ENCODE data around the gene SNRNP27. TPM values are rescaled to one million over a fixed set of nuclear protein-coding genes. Genes with fewer than 3 reads are reported as not detected.
A peak's percentile ranks its signal among the peaks of the same experiment; 100 is the strongest.
"Not testable (repeated sequence)": the region's sequence is repeated elsewhere in the genome, so short reads cannot be mapped to it uniquely, and the experiment has no call there.

Gene SNRNP27
- total and polyA plus RNA-seq, 9 donors: 62.6 to 73.9 (median 69.7) TPM

DNA sequence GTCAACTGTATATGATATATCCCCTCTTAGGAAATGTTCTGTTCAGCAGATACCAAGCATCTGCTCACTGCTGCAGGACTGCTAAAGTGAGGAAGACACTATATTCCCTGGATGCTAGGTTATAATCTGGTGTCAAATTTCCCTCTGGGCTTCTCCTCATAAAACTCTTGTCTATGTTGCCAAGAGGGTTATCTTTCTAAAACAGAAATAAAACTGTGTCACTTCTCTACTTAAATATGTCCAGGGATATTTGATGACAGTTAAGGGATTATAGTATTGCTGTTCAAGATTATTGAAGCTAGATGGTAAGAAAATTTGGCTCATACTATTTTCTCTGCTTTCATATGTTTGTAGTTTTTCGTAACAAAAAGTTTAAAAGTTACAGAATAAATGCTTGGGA, 30.5 kb upstream of the SNRNP27 start:
- H3K27me3 ChIP-seq (ENCODE audit: control insufficient read depth, insufficient read depth, low read length): no peaks in the 10 kb centered on the region
- DNase-seq: no peak
- H3K36me3 ChIP-seq (ENCODE audit: control insufficient read depth, insufficient read depth, low read length): peaks cover 30% of the 10 kb centered on the region
- H3K9me3 ChIP-seq (replicated peaks; ENCODE audit: control insufficient read depth, low read depth, low read length): no peaks in the 10 kb centered on the region
- no CpG with 5 or more reads among the region's 1 CpG for WGBS (ENCODE audit: insufficient coverage)
- no peak overlapping the region for H3K27ac ChIP-seq (ENCODE audit: low read length)
- no peak overlapping the region for H3K4me3 ChIP-seq (ENCODE audit: low read length)
- no peaks in the 10 kb centered on the region for H3K4me1 ChIP-seq (ENCODE audit: control insufficient read depth, insufficient read depth, low read length)

DNA sequence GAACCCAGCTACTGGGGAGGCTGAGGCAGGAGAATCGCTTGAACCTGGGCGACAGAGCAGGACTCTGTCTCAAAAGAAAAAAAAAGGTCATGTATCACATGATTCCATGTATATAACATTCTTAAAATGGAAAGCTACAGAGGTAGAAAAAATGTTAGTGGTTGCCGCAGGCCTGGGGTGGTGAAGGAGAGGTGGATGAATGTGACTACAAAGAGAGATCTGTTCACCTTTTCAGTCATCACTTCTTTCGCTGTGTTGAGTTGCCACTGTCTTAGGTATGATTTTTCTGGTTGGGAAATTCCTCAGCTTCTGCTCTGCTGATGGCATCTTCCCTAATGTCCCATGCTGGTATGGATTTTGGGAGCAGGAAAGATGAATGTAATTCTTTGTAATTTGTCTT, 5.3 kb upstream of the SNRNP27 start:
- Histone ChIP-seq H3K27ac (ENCODE audit: low read length) (no peak overlapping the region), H3K9me3 (replicated peaks; ENCODE audit: control insufficient read depth, low read depth, low read length) (peaks cover 3% of the 10 kb centered on the region), H3K4me3 (ENCODE audit: low read length) (no peak overlapping the region), H3K36me3 (ENCODE audit: control insufficient read depth, insufficient read depth, low read length) (no peaks in the 10 kb centered on the region), H3K4me1 (ENCODE audit: control insufficient read depth, insufficient read depth, low read length) (peaks cover 2% of the 10 kb centered on the region), H3K27me3 (ENCODE audit: control insufficient read depth, insufficient read depth, low read length) (no peaks in the 10 kb centered on the region)
- 80% methylated on average over 2 of the region's 4 CpGs for WGBS (ENCODE audit: insufficient coverage)
- DNase-seq: no peak

DNA sequence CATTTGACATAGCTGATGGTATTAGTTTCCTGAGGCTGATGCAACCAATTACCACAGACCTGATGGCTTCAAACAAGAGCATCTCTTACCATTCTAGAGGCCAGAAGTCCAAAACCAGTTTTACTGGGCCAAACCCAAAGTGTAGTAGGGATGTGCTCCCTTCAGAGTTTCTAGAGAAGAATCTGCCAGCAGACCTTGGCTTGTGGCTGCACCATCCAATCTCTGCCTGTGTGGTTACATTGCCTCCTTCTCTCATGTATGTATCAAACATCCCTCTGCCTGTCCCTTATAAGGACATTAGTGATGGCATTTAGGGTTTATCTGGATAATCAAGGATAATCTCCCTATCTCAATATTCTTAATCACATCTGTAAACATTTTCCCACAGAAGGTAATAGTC, 4.5 kb upstream of the SNRNP27 start:
- Histone ChIP-seq H3K27ac (ENCODE audit: low read length) (no peak overlapping the region), H3K9me3 (replicated peaks; ENCODE audit: control insufficient read depth, low read depth, low read length) (peaks cover 3% of the 10 kb centered on the region), H3K36me3 (ENCODE audit: control insufficient read depth, insufficient read depth, low read length) (no peaks in the 10 kb centered on the region), H3K27me3 (ENCODE audit: control insufficient read depth, insufficient read depth, low read length) (no peaks in the 10 kb centered on the region), H3K4me1 (ENCODE audit: control insufficient read depth, insufficient read depth, low read length) (peaks cover 2% of the 10 kb centered on the region), H3K4me3 (ENCODE audit: low read length) (no peak overlapping the region)
- no peak for DNase-seq

DNA sequence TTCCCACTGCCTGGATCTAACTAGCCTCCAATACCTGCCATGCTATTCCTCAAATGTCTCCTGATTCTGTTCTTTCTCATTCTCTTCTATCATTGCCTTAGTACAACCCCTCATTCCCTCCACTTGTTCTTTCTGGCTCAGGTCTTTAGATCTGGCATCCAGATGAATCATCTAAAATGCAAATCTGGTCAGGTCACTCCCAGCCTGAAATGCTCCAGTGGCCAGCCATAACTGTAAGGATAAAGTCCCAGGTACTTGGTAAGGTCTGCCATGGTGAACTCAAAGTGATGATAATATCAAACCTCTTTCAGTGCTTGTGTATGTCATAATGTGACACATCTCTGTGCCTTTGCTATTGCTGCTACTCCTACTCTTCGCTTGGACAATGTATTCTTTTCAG, 2.9 kb upstream of the SNRNP27 start:
- peaks cover 6% of the 10 kb centered on the region for H3K4me1 ChIP-seq (ENCODE audit: control insufficient read depth, insufficient read depth, low read length)
- no peak overlapping the region for H3K27ac ChIP-seq (ENCODE audit: low read length)
- no peaks in the 10 kb centered on the region for H3K36me3 ChIP-seq (ENCODE audit: control insufficient read depth, insufficient read depth, low read length)
- no CpG with 5 or more reads among the region's 1 CpG for WGBS (ENCODE audit: insufficient coverage)
- no peak for DNase-seq
- peaks cover 3% of the 10 kb centered on the region for H3K9me3 ChIP-seq (replicated peaks; ENCODE audit: control insufficient read depth, low read depth, low read length)
- no peak overlapping the region for H3K4me3 ChIP-seq (ENCODE audit: low read length)
- no peaks in the 10 kb centered on the region for H3K27me3 ChIP-seq (ENCODE audit: control insufficient read depth, insufficient read depth, low read length)

DNA sequence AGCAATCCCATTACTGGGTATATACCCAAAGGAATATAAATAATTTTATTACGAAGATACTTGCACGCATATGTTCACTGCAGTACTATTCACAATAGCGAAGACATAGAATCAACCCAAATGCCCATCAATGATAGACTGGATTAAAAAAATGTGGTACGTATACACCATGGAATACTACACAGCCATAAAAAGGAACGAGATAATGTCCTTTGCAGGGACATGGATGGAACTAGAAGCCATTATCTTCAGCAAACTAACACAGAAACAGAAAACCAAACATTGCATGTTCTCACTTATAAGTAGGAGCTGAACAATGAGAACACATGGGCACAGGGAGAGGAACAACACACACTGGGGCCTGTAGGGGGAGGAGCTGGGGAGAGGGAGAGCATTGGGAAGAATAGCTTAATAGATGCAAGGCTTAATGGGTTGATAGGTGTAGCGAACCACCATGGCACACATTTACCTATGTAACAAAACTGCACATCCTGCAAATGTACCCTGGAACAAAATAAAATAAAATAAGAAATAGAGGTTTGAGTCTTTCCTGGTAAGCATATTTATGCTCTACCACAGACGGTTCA, 825 bp upstream of the SNRNP27 start:
- not testable (repeated sequence) for H3K27me3 ChIP-seq (ENCODE audit: control insufficient read depth, insufficient read depth, low read length); H3K27ac ChIP-seq (ENCODE audit: low read length); H3K4me3 ChIP-seq (ENCODE audit: low read length); H3K36me3 ChIP-seq (ENCODE audit: control insufficient read depth, insufficient read depth, low read length); H3K9me3 ChIP-seq (replicated peaks; ENCODE audit: control insufficient read depth, low read depth, low read length); DNase-seq; H3K4me1 ChIP-seq (ENCODE audit: control insufficient read depth, insufficient read depth, low read length)
- WGBS (ENCODE audit: insufficient coverage): no CpG with 5 or more reads among the region's 7 CpGs

DNA sequence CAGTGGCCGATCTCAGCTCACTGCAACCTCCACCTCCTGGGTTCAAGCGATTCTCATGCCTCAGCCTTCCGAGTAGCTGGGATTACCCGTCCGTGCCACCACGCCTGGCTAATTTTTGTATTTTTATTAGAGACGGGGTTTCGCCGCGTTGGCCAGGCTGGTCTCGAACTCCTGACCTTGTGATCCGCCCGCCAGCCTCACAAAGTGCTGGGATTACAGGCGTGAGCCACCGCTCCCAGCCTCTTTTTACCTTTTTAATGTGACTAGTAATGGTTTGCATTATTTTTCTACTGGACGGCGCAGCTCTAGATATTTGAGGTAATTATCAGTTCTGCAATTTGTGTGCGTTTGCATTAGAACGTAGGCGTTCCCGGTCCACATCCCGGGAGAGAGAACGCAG, 981 bp downstream of the SNRNP27 start:
- peak overlapping the region; percentile 87 for H3K4me3 ChIP-seq (ENCODE audit: low read length)
- peaks cover 13% of the 10 kb centered on the region for H3K36me3 ChIP-seq (ENCODE audit: control insufficient read depth, insufficient read depth, low read length)
- not testable (repeated sequence) for H3K9me3 ChIP-seq (replicated peaks; ENCODE audit: control insufficient read depth, low read depth, low read length); DNase-seq; H3K27ac ChIP-seq (ENCODE audit: low read length); H3K27me3 ChIP-seq (ENCODE audit: control insufficient read depth, insufficient read depth, low read length); H3K4me1 ChIP-seq (ENCODE audit: control insufficient read depth, insufficient read depth, low read length)
- 50% methylated on average over 12 of the region's 23 CpGs for WGBS (ENCODE audit: insufficient coverage)

DNA sequence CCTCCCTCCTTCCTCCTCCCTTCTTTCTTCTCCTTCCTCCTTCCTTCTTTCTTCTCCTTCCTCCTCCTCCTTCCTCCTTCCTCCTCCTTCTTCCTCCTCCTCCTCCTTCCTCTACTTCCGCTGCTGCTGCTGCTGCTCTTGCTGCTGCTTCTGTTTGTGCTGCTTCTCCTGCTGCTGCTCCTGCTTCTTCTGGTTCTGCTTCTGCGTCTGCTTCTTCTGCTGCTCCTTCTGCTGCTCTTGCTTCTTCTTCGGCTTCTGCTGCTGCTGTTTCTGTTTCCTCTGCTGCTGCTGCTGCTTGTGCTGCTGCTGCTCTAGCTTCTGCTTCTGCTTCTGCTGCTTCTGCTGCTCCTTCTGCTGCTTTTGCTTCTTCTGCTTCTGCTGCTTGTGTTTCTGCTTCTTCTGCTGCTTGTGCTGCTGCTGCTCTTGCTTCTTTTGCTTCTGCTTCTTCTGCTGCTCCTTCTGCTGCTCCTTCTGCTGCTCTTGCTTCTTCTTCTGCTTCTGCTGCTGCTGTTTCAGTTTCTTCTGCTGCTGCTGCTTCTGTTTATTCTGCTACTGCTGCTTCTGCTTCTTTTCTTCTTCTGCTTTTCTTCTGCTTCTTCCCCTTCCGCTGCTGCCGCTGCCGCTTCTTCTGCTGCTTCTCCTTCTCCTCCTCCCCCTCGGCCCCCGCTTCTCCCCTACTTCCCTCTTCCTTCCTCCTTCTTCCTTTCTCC, 8.6 kb downstream of the SNRNP27 start:
- H3K4me3 ChIP-seq (ENCODE audit: low read length): no peak overlapping the region
- H3K27me3 ChIP-seq (ENCODE audit: control insufficient read depth, insufficient read depth, low read length): no peaks in the 10 kb centered on the region
- H3K36me3 ChIP-seq (ENCODE audit: control insufficient read depth, insufficient read depth, low read length): peaks cover 37% of the 10 kb centered on the region
- H3K9me3 ChIP-seq (replicated peaks; ENCODE audit: control insufficient read depth, low read depth, low read length): no peaks in the 10 kb centered on the region
- 85% methylated on average over 6 of the region's 8 CpGs for WGBS (ENCODE audit: insufficient coverage)
- no peak for DNase-seq
- no peaks in the 10 kb centered on the region for H3K4me1 ChIP-seq (ENCODE audit: control insufficient read depth, insufficient read depth, low read length)
- no peak overlapping the region for H3K27ac ChIP-seq (ENCODE audit: low read length)

DNA sequence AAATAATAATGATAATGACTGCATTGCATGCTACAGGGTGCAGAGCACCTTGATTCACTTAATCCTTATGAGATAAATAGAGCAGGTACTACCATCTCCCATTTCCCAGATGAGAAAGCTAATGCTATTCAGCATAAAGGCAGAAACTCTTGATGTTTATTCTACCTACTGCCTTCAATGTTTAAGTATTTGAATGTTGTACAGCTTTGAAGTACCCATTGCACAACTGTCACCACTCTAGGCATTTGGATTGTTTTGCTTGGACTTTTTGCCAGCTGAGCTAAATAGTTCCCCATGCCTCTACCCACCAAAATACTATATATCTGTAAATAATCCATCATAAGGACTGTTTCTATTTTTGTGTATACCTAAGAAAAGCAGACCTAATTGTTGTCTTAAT, 13.5 kb downstream of the SNRNP27 start:
- H3K36me3 ChIP-seq (ENCODE audit: control insufficient read depth, insufficient read depth, low read length): peaks cover 35% of the 10 kb centered on the region
- no peaks in the 10 kb centered on the region for H3K27me3 ChIP-seq (ENCODE audit: control insufficient read depth, insufficient read depth, low read length)
- no peak overlapping the region for H3K4me3 ChIP-seq (ENCODE audit: low read length)
- no peaks in the 10 kb centered on the region for H3K9me3 ChIP-seq (replicated peaks; ENCODE audit: control insufficient read depth, low read depth, low read length)
- no peak overlapping the region for H3K27ac ChIP-seq (ENCODE audit: low read length)
- no peak for DNase-seq
- no peaks in the 10 kb centered on the region for H3K4me1 ChIP-seq (ENCODE audit: control insufficient read depth, insufficient read depth, low read length)

DNA sequence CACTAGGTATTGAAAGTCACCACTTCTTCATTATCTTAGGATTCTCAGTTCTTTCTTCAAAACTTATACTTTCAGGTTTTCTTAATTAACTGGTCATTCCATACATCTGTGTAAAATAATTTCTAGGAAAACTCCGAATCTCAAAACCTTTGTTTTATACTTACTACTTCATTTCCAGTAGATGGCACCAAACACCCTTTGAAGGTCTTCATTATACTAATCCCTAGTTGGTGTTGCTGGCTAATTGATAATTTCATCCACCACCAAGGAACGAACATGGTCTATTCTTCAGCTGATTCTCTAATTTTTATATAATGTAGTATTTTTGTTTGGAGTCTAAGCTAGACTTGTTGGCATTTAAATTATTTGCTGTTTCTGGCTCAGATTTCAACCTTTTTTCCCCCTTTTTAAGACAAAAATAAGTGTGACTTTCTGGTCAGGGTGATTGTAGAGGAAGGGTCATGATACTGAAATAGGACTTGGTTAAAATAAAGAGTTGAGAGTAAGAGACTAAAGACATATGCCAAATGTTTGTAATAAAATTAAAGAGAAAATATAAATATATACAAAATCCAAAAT, 18.3 kb downstream of the SNRNP27 start:
- H3K27ac ChIP-seq (ENCODE audit: low read length): peak overlapping the region; percentile 33
- no CpG with 5 or more reads among the region's 2 CpGs for WGBS (ENCODE audit: insufficient coverage)
- DNase-seq: peak; percentile 78
- H3K4me1 ChIP-seq (ENCODE audit: control insufficient read depth, insufficient read depth, low read length): peaks cover 4% of the 10 kb centered on the region
- no peak overlapping the region for H3K4me3 ChIP-seq (ENCODE audit: low read length)
- H3K36me3 ChIP-seq (ENCODE audit: control insufficient read depth, insufficient read depth, low read length): peaks cover 19% of the 10 kb centered on the region
- H3K27me3 ChIP-seq (ENCODE audit: control insufficient read depth, insufficient read depth, low read length): no peaks in the 10 kb centered on the region
- H3K9me3 ChIP-seq (replicated peaks; ENCODE audit: control insufficient read depth, low read depth, low read length): no peaks in the 10 kb centered on the region

DNA sequence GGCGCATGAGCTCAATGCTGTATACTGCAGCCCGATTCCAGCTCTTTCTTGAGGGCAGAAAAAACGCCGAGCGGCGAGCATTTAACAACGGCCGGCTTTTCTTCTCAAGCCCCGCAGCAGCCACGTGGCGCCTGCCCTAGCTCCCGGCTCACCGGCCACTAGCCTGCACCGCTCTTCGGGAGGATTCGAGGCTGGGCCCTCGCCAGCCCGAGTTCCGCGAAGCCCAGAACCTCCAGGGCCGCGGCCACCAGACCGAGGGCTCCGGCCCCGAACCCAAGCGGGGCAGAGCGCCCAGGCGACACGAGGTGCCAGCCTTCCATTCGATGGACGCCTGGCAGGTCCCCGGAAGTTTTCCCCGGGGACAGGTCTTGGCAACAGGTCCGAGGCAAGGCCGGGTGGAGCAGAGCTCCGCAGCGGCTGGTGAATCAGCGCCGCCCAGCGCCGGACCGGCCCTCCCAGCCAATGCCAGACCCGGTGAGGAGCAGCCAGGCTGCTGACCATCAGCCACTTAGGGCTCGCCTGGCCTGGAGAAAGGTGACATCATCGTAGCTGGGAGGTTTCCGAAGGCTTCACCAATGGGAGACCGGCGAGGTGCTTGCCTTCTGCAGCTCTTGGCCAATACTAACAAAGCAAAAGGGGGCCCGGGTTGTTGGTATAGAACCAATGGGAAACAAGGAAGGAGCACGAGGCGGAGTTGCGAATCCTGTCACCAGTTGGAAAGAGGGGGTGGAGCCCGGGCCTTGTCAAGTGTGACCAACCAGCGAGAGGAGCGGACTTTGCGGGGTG, 20.6 kb downstream of the SNRNP27 start:
- H3K27ac ChIP-seq (ENCODE audit: low read length): peak overlapping the region; percentile 99
- peaks cover 4% of the 10 kb centered on the region for H3K4me1 ChIP-seq (ENCODE audit: control insufficient read depth, insufficient read depth, low read length)
- H3K4me3 ChIP-seq (ENCODE audit: low read length): peak overlapping the region; percentile 91
- DNase-seq: peak; percentile 100
- H3K9me3 ChIP-seq (replicated peaks; ENCODE audit: control insufficient read depth, low read depth, low read length): no peaks in the 10 kb centered on the region
- under 1% methylated on average over 54 of the region's 56 CpGs for WGBS (ENCODE audit: insufficient coverage)
- no peaks in the 10 kb centered on the region for H3K27me3 ChIP-seq (ENCODE audit: control insufficient read depth, insufficient read depth, low read length)
- H3K36me3 ChIP-seq (ENCODE audit: control insufficient read depth, insufficient read depth, low read length): peaks cover 4% of the 10 kb centered on the region
